Measurements from ENCODE around the gene IQGAP2. TPM values are rescaled to one million over a fixed set of nuclear protein-coding genes. Genes with fewer than 3 reads are reported as not detected.

The IQGAP2 gene
- polyA plus RNA-seq, 1 donor, result 29.2 TPM

DNA sequence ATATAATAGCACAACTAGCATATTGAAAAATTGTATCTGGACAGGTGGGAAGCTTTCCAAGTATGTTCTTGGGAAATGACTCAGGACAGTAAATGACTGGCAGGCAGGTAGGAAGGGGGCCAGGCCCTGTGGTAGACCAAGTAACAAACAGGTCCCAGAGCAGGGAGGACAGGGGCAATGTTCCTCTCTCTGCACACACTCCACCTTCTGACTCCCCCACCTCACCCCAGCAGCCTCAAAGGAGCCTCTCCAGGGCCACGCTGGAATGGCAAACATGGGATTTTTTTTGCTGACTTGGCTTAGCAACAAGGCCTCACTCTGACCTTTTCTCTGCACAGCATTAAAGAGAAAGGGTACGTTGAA is 31.1 kb upstream of the IQGAP2 start:
- Histone ChIP-seq H3K9me3 (ENCODE audit: control insufficient read depth, low read depth, low read length) (no peaks in the 10 kb centered on the region), H3K27ac (ENCODE audit: low read length) (no peak overlapping the region), H3K36me3 (ENCODE audit: control insufficient read depth, insufficient read depth, low read length) (no peaks in the 10 kb centered on the region), H3K4me3 (ENCODE audit: low read length) (no peak overlapping the region), H3K4me1 (ENCODE audit: control insufficient read depth, insufficient read depth, low read length) (peaks cover 7% of the 10 kb centered on the region), H3K27me3 (ENCODE audit: control insufficient read depth, insufficient read depth, low read length) (no peaks in the 10 kb centered on the region)
- no CpG with 5 or more reads among the region's 2 CpGs for WGBS (ENCODE audit: insufficient coverage, low lambda C conversion rate)
- DNase-seq, result no peak

DNA sequence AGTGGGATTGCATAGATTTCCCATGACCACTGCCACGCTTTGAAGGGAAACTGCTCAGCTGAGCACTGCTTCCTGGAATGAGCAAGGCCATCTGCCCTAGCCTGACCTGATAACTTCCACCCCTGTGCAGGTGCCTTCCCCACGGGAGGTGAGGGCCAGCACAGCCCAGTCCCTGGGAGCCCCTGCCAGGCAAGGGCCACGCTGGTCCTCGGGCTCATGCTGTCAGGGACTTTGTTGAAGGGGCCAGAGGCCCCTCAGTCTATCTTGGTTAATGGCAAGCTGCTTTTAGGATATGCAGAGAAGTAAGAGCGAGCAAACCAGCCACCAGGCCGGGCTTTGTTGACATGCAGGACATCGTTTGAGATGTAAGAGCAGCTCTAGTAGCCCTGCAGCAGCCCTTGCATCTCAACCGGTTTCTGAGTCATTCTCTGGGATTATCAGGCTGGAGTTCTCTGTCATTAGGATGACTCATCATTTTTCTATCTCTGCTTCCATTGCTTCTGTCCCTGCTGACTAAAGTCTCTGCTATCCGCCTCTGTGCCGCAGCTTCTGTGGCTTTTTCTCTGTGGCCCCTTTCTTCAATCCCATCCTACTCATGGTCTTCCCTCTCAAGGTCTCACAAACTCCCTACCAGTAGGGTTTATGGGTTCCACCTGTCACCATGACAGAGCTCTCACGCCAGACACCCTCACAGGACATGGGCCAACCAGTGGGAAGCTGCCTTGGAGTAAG is 30.6 kb upstream of the IQGAP2 start:
- no peak overlapping the region for H3K27ac ChIP-seq (ENCODE audit: low read length)
- H3K27me3 ChIP-seq (ENCODE audit: control insufficient read depth, insufficient read depth, low read length), result no peaks in the 10 kb centered on the region
- peaks cover 7% of the 10 kb centered on the region for H3K4me1 ChIP-seq (ENCODE audit: control insufficient read depth, insufficient read depth, low read length)
- H3K36me3 ChIP-seq (ENCODE audit: control insufficient read depth, insufficient read depth, low read length), result no peaks in the 10 kb centered on the region
- DNase-seq, result peak; percentile 66 to 68
- 20% methylated on average over 1 of the region's 11 CpGs for WGBS (ENCODE audit: insufficient coverage, low lambda C conversion rate)
- no peak overlapping the region for H3K4me3 ChIP-seq (ENCODE audit: low read length)
- no peaks in the 10 kb centered on the region for H3K9me3 ChIP-seq (ENCODE audit: control insufficient read depth, low read depth, low read length)

- peaks cover 7% of the 10 kb centered on the region for H3K4me1 ChIP-seq (ENCODE audit: control insufficient read depth, insufficient read depth, low read length)
- H3K36me3 ChIP-seq (ENCODE audit: control insufficient read depth, insufficient read depth, low read length), result no peaks in the 10 kb centered on the region
- no CpG with 5 or more reads among the region's 3 CpGs for WGBS (ENCODE audit: insufficient coverage, low lambda C conversion rate)
- H3K4me3 ChIP-seq (ENCODE audit: low read length), result no peak overlapping the region
- no peak for DNase-seq
- H3K9me3 ChIP-seq (ENCODE audit: control insufficient read depth, low read depth, low read length), result no peaks in the 10 kb centered on the region
- H3K27me3 ChIP-seq (ENCODE audit: control insufficient read depth, insufficient read depth, low read length), result no peaks in the 10 kb centered on the region
- no peak overlapping the region for H3K27ac ChIP-seq (ENCODE audit: low read length)
These were observed 26.8 kb upstream of the IQGAP2 start for GRCh38 chr5:76376148-76376865.

DNA sequence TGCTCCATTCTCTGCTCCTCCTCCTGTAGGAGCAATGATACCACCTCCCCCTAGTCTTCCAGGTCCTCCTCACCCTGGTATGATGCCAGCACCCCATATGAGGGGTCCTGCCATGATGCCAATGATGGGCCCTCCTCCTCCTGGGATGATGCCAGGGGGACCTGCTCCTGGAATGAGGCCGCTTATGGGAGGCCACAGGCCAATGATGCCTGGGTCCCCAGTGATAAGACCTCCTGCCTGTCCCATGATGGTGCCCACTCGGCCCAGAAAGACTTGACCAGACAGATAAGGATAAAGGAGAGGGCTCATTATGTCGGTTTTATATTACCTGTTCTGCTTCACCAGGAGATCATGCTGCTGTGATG is 26.2 kb upstream of the IQGAP2 start:
- no peak for DNase-seq
- WGBS (ENCODE audit: insufficient coverage, low lambda C conversion rate), result no CpG with 5 or more reads among the region's 3 CpGs
- H3K4me1 ChIP-seq (ENCODE audit: control insufficient read depth, insufficient read depth, low read length), result peaks cover 7% of the 10 kb centered on the region
- H3K27me3 ChIP-seq (ENCODE audit: control insufficient read depth, insufficient read depth, low read length), result no peaks in the 10 kb centered on the region
- H3K36me3 ChIP-seq (ENCODE audit: control insufficient read depth, insufficient read depth, low read length), result no peaks in the 10 kb centered on the region
- no peak overlapping the region for H3K27ac ChIP-seq (ENCODE audit: low read length)
- H3K4me3 ChIP-seq (ENCODE audit: low read length), result no peak overlapping the region
- H3K9me3 ChIP-seq (ENCODE audit: control insufficient read depth, low read depth, low read length), result no peaks in the 10 kb centered on the region

GRCh38 chr5:76378355-76378754 is 24.7 kb upstream of the IQGAP2 start:
- WGBS (ENCODE audit: insufficient coverage, low lambda C conversion rate), result 100% methylated on average over 3 of the region's 6 CpGs
- Histone ChIP-seq H3K4me1 (ENCODE audit: control insufficient read depth, insufficient read depth, low read length) (no peaks in the 10 kb centered on the region), H3K27me3 (ENCODE audit: control insufficient read depth, insufficient read depth, low read length) (no peaks in the 10 kb centered on the region), H3K4me3 (ENCODE audit: low read length) (no peak overlapping the region), H3K27ac (ENCODE audit: low read length) (no peak overlapping the region), H3K36me3 (ENCODE audit: control insufficient read depth, insufficient read depth, low read length) (no peaks in the 10 kb centered on the region), H3K9me3 (ENCODE audit: control insufficient read depth, low read depth, low read length) (no peaks in the 10 kb centered on the region)
- DNase-seq, result no peak

DNA sequence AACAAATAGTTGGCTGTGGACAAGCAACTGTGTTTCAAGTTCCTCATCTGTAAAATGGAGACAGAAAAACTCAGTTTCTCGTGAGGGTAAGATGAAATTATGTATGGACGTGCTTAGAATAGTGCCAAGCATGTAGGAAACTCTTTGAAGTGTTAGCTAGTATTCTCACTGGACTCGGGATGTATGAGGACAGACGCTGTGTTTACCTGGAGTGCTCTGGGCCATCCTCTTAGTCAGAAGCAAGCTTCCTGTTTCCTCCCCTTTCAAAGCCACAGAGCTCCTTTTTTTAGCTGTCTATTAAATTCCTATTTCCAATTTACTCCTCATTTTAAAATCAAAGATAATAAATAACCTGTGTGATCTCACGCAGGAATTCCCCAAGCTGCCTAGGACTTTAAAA is 23.8 kb upstream of the IQGAP2 start:
- Histone ChIP-seq H3K4me1 (ENCODE audit: control insufficient read depth, insufficient read depth, low read length) (no peaks in the 10 kb centered on the region), H3K36me3 (ENCODE audit: control insufficient read depth, insufficient read depth, low read length) (no peaks in the 10 kb centered on the region), H3K27ac (ENCODE audit: low read length) (no peak overlapping the region), H3K27me3 (ENCODE audit: control insufficient read depth, insufficient read depth, low read length) (no peaks in the 10 kb centered on the region), H3K4me3 (ENCODE audit: low read length) (no peak overlapping the region), H3K9me3 (ENCODE audit: control insufficient read depth, low read depth, low read length) (no peaks in the 10 kb centered on the region)
- DNase-seq, result no peak
- WGBS (ENCODE audit: insufficient coverage, low lambda C conversion rate), result 72% methylated on average over 3 of the region's 5 CpGs

DNA sequence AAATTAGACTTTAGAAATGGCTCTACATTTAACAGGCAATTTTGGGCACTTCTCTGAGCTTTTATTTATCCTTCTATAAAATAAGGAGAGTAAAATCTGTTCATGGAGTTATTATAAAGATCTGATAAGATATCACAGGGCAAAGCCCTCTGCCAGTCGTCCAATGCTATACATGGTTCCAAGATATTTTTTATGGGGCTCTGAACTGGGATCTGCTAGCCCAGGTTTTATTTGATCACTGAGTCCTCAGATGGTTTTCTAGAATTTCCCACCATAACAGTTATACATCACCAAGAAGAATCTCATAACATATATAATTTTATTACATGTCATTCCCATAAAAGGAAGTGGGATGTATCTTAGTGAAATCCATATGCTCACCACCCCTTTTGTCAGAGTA is 23.2 kb upstream of the IQGAP2 start:
- WGBS (ENCODE audit: insufficient coverage, low lambda C conversion rate), result no CpG with 5 or more reads among the region's 1 CpG
- H3K27me3 ChIP-seq (ENCODE audit: control insufficient read depth, insufficient read depth, low read length), result no peaks in the 10 kb centered on the region
- H3K36me3 ChIP-seq (ENCODE audit: control insufficient read depth, insufficient read depth, low read length), result no peaks in the 10 kb centered on the region
- H3K9me3 ChIP-seq (ENCODE audit: control insufficient read depth, low read depth, low read length), result no peaks in the 10 kb centered on the region
- DNase-seq, result no peak
- H3K4me3 ChIP-seq (ENCODE audit: low read length), result no peak overlapping the region
- H3K4me1 ChIP-seq (ENCODE audit: control insufficient read depth, insufficient read depth, low read length), result no peaks in the 10 kb centered on the region
- H3K27ac ChIP-seq (ENCODE audit: low read length), result no peak overlapping the region

GRCh38 chr5:76380346-76381066 is 22.6 kb upstream of the IQGAP2 start:
- H3K36me3 ChIP-seq (ENCODE audit: control insufficient read depth, insufficient read depth, low read length), result no peaks in the 10 kb centered on the region
- 17% methylated on average over 1 of the region's 7 CpGs for WGBS (ENCODE audit: insufficient coverage, low lambda C conversion rate)

DNA sequence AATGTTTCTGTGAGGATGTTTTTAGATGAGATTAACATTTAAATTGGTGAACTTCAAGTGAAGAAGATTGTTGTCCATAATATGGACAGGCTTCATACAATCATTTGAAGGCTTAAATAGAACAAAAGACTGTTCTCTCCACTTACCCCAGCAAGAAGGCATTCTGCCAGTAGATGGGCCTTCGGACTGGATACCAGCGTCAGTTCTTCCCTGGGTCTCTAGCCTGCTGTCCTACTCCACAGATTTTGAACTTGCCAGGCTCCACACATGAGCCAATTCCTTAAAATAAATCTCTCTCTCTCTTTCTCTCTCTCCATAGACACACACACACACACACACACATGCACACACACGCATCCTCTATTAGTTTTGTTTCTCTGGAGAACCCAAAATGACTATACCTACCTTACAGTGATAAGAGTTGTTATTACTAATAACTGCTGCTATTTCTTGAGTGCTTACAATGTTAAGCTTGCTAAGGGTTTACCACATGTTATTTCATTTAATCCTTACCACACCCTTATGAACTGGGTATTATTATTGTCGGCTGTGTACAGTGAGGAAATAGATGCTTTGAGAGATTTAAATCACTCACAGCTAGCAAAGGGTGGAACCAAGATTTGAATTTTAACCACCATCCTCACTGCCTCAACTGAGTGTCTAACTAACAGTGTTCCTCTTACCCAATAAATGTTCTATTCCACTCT is 19.8 kb upstream of the IQGAP2 start:
- Histone ChIP-seq H3K4me3 (ENCODE audit: low read length) (no peak overlapping the region), H3K9me3 (ENCODE audit: control insufficient read depth, low read depth, low read length) (no peaks in the 10 kb centered on the region), H3K27me3 (ENCODE audit: control insufficient read depth, insufficient read depth, low read length) (no peaks in the 10 kb centered on the region), H3K4me1 (ENCODE audit: control insufficient read depth, insufficient read depth, low read length) (no peaks in the 10 kb centered on the region), H3K36me3 (ENCODE audit: control insufficient read depth, insufficient read depth, low read length) (no peaks in the 10 kb centered on the region), H3K27ac (ENCODE audit: low read length) (no peak overlapping the region)
- DNase-seq, result no peak
- 100% methylated on average over 1 of the region's 4 CpGs for WGBS (ENCODE audit: insufficient coverage, low lambda C conversion rate)

More at GRCh38 chr5:76380346-76381066, 22.6 kb upstream of the IQGAP2 start:
- no peak overlapping the region for H3K27ac ChIP-seq (ENCODE audit: low read length)
- no peak overlapping the region for H3K4me3 ChIP-seq (ENCODE audit: low read length)
- H3K4me1 ChIP-seq (ENCODE audit: control insufficient read depth, insufficient read depth, low read length), result no peaks in the 10 kb centered on the region
- no peak for DNase-seq
- no peaks in the 10 kb centered on the region for H3K9me3 ChIP-seq (ENCODE audit: control insufficient read depth, low read depth, low read length)
- no peaks in the 10 kb centered on the region for H3K27me3 ChIP-seq (ENCODE audit: control insufficient read depth, insufficient read depth, low read length)

DNA sequence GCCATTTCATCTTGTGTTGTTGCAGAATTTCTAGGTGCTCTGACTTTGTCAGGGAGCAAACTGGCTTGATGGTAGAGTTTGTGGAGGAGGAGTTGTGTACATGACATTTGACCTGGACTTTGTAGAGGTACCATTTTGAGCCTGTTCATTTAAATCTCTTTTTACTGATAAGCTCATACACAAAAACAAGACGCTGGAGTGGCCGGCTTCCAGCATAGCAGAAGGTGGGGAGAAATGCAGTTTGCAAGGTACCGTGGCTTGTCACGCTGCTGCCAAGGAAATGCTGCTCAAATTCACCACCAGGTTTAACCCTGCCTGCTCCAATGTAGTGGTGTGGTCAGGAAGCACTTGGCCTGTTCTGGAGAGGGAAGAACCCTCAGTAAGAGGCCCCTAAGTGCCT is 18.9 kb upstream of the IQGAP2 start:
- Histone ChIP-seq H3K27me3 (ENCODE audit: control insufficient read depth, insufficient read depth, low read length) (no peaks in the 10 kb centered on the region), H3K27ac (ENCODE audit: low read length) (no peak overlapping the region), H3K36me3 (ENCODE audit: control insufficient read depth, insufficient read depth, low read length) (no peaks in the 10 kb centered on the region), H3K4me3 (ENCODE audit: low read length) (no peak overlapping the region), H3K4me1 (ENCODE audit: control insufficient read depth, insufficient read depth, low read length) (no peaks in the 10 kb centered on the region), H3K9me3 (ENCODE audit: control insufficient read depth, low read depth, low read length) (no peaks in the 10 kb centered on the region)
- DNase-seq, result no peak
- WGBS (ENCODE audit: insufficient coverage, low lambda C conversion rate), result no CpG with 5 or more reads among the region's 4 CpGs

All from large intestine (tissue), 3 donors.